Stimulated activated CD4-positive, alpha-beta T cell treated with anti-CD3 and anti-CD28 coated beads, Interleukin-4, amount 100 ng/mL, for 48 hours (primary cell): ENCODE data around the gene GPC3.
"Not testable (repeated sequence)": the region's sequence is repeated elsewhere in the genome, so short reads cannot be mapped to it uniquely, and the experiment has no call there.

Experiments
- DNase-seq, 2 donors: peaks; one replicate each; pipeline ENCODE4 v3.0.0-alpha.2; 2020; ENCODE audit warnings: low read depth in 2 of 2

Gene GPC3

GRCh38 chrX:133995759-133996158 lies 10.4 kb upstream of the GPC3 start:
- DNase-seq: no peak

DNA sequence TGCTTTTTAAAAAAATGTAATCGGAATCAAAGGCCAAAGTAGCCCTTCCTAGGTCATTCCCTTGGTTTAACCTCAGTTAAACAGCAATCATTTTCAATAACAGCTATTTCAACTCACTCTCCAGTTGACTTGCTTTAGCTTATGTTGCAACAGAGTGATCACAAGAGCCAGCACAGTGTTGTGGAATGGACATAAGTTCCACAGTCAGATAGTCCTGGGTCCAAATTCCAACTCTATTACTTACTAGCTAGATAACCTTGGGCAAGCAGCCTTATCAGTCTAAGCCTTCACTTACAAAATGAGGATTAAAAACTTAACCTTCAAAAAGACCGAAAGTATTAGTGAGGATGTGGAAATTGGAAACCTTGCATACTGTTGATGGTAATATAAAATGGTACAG lies 9.2 kb upstream of the GPC3 start:
- DNase-seq: no peak

DNA sequence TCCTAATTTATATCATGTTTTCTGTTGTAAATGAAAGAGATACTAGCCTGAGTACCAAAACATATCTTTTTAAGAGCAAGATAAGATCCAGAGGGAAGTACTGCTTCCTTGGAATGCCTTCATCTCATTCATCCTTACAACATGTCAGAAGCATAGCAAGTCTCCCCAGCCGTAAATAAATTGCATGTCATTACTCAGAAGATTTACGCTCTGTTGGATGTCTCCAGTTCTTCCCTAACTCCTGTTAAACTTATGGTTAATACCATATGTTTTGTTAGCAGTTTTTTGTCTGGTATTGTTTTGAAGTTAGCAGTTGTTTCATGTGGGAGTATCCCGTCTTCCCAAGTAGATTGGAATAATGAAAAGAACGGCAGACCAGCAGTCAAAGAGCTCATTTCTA lies 7.5 kb upstream of the GPC3 start:
- no peak for DNase-seq

GRCh38 chrX:133991814-133992213 lies 6.4 kb upstream of the GPC3 start:
- DNase-seq: no peak

- DNase-seq: not testable (repeated sequence)
Measured at GRCh38 chrX:133991057-133991456, 5.7 kb upstream of the GPC3 start.

DNA sequence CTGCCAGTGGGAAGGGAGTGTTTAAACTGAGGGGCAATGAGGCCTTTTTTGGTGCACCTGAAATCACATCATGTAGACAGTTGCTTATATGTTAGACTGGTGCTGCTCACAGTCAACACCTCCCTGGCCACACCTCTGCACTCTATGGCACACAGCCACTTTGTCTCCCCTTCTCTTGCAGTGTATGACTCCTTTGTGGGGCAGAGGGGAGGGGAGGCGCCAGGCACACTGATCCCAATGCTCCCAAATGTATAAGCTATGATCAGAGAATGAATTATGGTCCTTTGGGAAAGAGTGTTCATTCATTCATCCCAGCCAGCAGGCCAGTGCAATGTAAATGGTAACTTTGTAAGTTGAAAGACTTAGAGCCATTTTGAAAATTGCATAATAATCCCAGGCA lies 4.6 kb upstream of the GPC3 start:
- DNase-seq: no peak

GRCh38 chrX:133989490-133989889 lies 4.1 kb upstream of the GPC3 start:
- no peak for DNase-seq

GRCh38 chrX:133988010-133988409 lies 2.6 kb upstream of the GPC3 start:
- DNase-seq: no peak

- DNase-seq: no peak
Measured at GRCh38 chrX:133987188-133987587, 1.8 kb upstream of the GPC3 start.

GRCh38 chrX:133985967-133986683 lies 731 bp upstream of the GPC3 start:
- no peak for DNase-seq

- no peak for DNase-seq
Measured at GRCh38 chrX:133984857-133985163, 584 bp downstream of the GPC3 start.

DNA sequence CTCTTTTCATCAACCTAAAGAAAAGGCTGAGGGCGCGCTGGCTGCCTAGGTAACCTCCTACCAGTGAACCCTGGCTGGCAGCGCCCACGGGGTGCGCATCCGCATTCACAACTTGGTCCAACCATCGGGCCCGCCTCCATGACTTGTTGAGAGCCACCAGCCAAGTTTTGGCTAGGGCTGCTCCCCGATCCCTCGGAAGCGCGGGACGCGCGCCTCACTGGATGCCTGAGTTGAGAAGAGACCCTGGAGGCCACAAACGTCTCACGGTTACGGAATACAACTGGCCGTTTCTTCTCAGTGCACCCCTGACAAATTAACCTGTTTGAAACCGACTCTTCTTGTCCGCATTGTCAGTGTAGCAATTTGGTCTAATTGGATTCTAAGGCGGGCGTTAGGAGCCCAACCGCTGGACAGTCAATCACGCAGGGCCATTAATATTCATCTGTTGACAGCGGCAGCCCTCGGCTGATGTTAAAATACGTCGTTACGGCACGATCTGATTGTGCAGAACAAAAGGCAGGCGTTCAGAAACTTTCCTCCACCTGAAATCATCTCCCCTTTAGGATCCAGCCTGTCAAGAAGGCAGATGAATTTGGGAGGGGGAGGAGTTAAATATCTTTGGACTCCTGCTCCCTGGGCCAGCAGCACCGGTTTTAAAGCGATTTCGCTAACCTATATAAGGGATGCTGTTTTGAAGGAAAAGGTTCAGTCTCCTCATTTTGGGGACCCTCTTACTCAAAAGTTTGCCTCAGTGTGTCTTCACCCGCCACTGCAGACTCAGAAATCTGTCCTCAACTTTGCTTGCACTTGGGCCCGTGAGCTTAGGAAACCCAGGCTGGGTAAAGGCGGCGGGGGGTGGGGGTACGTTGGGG lies 1.2 kb downstream of the GPC3 start:
- DNase-seq: no peak

DNA sequence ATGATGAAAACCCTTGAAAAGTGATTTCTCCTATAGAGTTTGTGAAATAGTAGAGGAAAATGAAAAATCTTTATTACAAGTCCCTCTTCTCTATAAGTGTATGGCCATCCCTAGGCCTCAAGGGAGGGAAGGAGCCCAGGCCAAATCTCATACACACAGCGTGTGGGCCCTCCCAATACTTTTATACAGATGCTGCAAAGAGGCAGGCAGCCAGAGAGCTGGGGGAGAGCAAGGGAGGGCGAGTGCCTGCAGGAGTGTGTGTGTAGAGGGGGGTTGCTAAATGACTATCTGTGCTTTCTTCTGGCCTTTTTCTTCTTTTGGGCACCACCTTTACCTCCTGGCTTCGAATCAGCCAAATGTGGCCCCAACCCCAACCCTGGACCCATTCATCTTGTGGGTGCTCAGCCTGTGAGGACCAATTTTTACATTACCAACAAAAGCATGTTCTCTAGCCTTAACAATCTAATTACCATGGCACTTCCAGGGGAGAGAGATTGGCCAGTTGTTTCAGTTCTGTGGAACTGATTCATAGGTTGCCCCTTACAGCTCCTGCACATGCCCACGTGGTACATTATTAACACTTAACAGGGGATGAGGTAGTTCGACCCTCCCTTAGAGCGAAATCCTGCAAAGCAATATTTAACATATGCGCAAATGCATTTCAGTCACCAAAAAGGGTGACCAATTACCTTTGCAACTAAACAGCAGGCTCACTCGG lies 2.0 kb downstream of the GPC3 start:
- no peak for DNase-seq

DNA sequence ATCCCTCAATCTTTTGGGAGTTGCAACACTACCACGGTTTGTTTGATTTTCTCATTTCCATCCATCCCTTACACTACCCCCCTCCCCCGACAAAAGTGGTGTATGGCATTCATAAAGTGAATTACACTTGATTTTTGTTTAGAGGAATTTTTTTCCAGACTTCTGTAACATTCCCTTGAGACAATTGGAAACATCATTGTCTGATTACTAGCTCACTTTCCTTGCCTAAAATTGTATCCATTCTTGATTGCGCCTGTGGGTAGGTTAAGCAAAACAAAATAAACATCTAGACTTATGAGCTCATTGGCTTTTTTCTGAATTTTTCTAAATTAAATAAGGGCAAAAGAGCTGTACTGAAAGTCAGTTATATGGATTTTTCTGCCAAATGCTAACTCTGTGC lies 3.5 kb downstream of the GPC3 start:
- DNase-seq: no peak

- DNase-seq: no peak
Measured at GRCh38 chrX:133980832-133981588, 4.4 kb downstream of the GPC3 start.

DNA sequence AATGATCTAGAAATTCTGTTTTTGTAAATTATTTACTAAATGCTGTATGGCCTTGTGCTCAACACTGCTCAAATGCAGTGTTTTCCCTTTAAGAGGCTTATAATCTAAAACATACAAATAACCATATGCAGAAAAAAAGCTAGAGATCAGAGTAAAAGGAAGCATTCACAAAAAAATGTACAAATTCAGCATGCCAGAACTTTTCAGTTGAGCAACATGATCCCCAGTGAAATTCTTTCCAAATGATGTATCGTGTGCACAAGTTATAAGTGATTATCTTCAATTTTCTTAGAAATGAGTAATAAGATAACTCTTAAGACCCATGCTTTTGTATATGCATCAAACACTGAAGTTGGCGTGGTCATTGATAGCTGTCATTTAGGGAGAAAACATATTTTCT lies 5.0 kb downstream of the GPC3 start:
- DNase-seq: no peak

GRCh38 chrX:133979641-133980230 lies 5.7 kb downstream of the GPC3 start:
- DNase-seq: no peak

DNA sequence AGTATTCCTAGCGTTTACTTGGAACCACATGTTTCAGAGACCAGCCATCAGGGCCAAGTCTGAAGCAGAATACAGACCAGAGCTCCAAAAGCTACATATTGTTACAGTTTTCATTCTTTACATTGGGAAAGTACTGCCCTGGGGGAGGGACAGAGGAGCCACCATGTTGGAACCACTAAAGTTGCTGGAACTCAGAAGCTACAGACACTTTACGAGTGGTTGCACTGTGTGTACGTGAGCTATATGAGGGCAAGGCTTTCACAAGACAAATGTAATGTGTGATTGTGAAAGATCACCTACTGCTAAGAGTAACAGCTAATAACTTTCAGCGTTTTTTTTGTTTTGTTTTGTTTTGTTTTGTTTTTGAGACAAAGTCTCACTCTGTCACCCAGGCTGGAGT lies 11.7 kb downstream of the GPC3 start:
- no peak for DNase-seq

- no peak for DNase-seq
Measured at GRCh38 chrX:133972916-133973315, 12.5 kb downstream of the GPC3 start.

DNA sequence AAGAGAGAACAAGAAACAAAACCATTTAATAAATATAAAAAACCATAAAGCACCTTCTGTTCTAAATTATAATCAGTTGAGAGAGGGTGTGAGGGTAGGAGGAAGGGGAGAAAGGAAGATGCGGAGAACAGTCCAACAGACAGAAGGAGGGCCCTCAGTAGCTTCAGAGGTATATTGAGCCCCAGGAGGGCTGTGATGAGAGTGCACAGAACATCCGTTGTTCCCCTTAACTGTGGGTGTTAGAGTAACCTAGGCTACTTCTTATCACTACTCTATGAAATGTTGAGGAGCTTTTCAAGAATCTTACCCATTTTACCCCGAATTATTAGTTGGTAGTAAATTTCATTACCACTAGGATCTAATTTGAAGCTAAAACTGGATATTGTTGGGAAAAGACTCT lies 13.8 kb downstream of the GPC3 start:
- DNase-seq: no peak

DNA sequence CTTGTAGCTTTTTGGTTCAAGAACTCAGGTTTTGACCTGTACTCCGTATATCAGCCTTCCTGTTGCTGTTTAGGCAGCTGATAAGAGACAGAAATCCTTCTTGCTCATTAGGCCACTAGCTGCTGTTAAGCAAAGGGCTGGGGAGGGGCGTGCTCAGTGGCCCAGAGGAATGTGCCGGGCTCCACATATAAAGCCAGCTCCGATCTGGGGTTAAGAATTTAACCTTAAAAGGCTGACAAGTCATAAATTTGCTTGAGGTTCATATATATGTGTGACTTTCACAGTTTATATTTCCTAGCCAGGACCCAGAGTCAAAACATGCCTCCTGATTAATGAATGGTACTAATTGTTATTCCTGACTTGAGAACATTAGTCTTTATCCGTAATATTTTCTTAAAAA lies 15.3 kb downstream of the GPC3 start:
- DNase-seq: no peak

DNA sequence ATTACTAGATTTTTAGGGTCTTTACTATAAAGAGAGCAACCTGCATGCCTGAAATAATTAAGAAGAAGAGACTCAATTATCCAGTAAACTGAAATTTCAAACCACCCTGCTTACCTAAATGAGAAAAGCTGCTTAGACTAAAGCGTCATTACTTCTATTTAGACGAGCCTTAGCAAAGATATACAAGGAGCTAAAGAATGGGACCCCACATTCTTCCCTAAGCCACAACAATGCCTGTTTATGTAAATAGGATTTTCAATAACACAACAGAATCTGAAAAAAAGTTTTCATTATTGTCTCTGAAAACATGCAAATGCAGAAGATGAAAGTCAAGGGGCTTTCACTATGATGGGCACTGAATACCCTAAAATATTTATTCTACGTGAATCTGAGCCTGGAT lies 16.2 kb downstream of the GPC3 start:
- DNase-seq: no peak
